Nephron (organoid): Measurements from ENCODE around the gene CCNB1IP1.
A peak's percentile ranks its signal among the peaks of the same experiment; 100 is the strongest.
"Not testable (repeated sequence)": the region's sequence is repeated elsewhere in the genome, so short reads cannot be mapped to it uniquely, and the experiment has no call there.

Experiments
- H3K27ac Mint-ChIP-seq, 3 experiments: 2 replicates each; pipeline ENCODE4 v1.8.0; 2020; ENCODE audit warnings: mixed read lengths in 3 of 3, mild to moderate bottlenecking in 2 of 3, moderate library complexity in 1 of 3
- H3K27me3 Mint-ChIP-seq: 2 replicates; pipeline ENCODE4 v1.8.0; 2021; ENCODE audit warnings: low read depth, mild to moderate bottlenecking, moderate library complexity, mixed read lengths
- H3K36me3 Mint-ChIP-seq: 2 replicates; pipeline ENCODE4 v1.8.0; 2020; ENCODE audit warnings: low read depth, mixed read lengths
- H3K4me1 Mint-ChIP-seq: 2 replicates; pipeline ENCODE4 v1.8.0; 2020; ENCODE audit warnings: mixed read lengths
- H3K4me3 Mint-ChIP-seq, 3 experiments: 2 replicates each; pipeline ENCODE4 v1.8.0; 2020; ENCODE audit warnings: mild to moderate bottlenecking in 3 of 3, mixed read lengths in 3 of 3, moderate library complexity in 2 of 3
- H3K9me3 Mint-ChIP-seq: 2 replicates; pipeline ENCODE4 v1.8.0; 2020; ENCODE audit warnings: mixed read lengths
- CTCF ChIP-seq, 3 experiments: fragments of 200-600 bp; sonication (generic); IDR thresholded peaks; one replicate each; pipeline ENCODE4 v1.5.0; 2021; ENCODE audit warnings: antibody characterized with exemption in 3 of 3; ENCODE audit not compliant: unreplicated experiment in 3 of 3

CCNB1IP1 gene

GRCh38 chr14:20343862-20344220 lies 10.8 kb upstream of the CCNB1IP1 start:
- peaks cover 3% of the 10 kb centered on the region for H3K27me3 Mint-ChIP-seq
- no peaks in the 10 kb centered on the region for H3K9me3 Mint-ChIP-seq
- H3K36me3 Mint-ChIP-seq, result peaks cover 23% of the 10 kb centered on the region
- H3K4me3 Mint-ChIP-seq, result peak overlapping the region; percentile 89 to 93 (median 89)
- peaks cover 6% of the 10 kb centered on the region for H3K4me1 Mint-ChIP-seq
- peak overlapping the region; percentile 88 to 99 (median 91) for H3K27ac Mint-ChIP-seq
- TF ChIP-seq CTCF (IDR thresholded peaks at IDR 0.05; ENCODE audit: unreplicated experiment in 3 of 3), result no peak

DNA sequence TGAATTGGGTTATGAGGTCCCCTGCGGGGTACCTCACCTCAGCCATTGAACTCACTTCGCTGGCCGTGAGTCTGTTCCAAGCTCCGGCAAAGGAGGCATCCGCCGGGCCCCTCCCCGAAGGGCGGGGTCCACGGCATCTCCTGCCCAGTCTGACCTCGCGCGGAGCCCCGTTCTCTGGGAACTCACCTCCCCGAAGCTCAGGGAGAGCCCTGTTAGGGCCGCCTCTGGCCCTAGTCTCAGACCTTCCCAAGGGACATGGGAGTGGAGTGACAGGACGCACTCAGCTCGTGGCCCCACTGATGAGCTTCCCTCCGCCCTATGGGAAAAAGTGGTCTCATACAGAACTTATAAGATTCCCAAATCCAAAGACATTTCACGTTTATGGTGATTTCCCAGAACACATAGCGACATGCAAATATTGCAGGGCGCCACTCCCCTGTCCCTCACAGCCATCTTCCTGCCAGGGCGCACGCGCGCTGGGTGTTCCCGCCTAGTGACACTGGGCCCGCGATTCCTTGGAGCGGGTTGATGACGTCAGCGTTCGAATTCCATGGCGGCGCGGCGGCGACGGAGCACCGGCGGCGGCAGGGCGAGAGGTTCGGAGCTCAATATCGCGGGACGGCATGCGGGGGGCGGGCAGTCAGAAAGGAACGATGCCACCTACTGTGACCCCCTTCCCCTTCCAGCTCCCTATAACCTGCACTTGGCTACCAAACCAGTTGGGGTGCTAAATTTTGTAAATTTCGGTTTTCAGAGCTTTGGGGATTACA lies 10.2 kb upstream of the CCNB1IP1 start, which contains the start of gene PARP2:
TSS of gene PARP2 (plus strand) at position 544 of the 770 bp plus-strand sequence. CDS start at position 551, 7 bp downstream.
- TF ChIP-seq CTCF (IDR thresholded peaks at IDR 0.05; ENCODE audit: unreplicated experiment in 3 of 3), result no peak

GRCh38 chr14:20341646-20342045 lies 8.6 kb upstream of the CCNB1IP1 start:
- no peak for TF ChIP-seq CTCF (IDR thresholded peaks at IDR 0.05; ENCODE audit: unreplicated experiment in 3 of 3)
- Mint-ChIP-seq H3K36me3 (peaks cover 14% of the 10 kb centered on the region), H3K27me3 (peaks cover 4% of the 10 kb centered on the region), H3K27ac (peak overlapping the region in 1 of 3 experiments; percentile 99), H3K9me3 (no peaks in the 10 kb centered on the region), H3K4me3 (peak overlapping the region; percentile 89 to 93 (median 89)), H3K4me1 (peaks cover 6% of the 10 kb centered on the region)

More for the DNA sequence above, 10.2 kb upstream of the CCNB1IP1 start, which contains the start of gene PARP2:
- Mint-ChIP-seq H3K4me3 (peak within 1 kb of the TSS; percentile 89 to 93 (median 89)), H3K27me3 (peaks cover 4% of the 10 kb centered on the region), H3K36me3 (peaks cover 20% of the 10 kb centered on the region), H3K27ac (peak within 1 kb of the TSS; percentile 88 to 99 (median 91)), H3K4me1 (peaks cover 6% of the 10 kb centered on the region), H3K9me3 (no peaks in the 10 kb centered on the region)

DNA sequence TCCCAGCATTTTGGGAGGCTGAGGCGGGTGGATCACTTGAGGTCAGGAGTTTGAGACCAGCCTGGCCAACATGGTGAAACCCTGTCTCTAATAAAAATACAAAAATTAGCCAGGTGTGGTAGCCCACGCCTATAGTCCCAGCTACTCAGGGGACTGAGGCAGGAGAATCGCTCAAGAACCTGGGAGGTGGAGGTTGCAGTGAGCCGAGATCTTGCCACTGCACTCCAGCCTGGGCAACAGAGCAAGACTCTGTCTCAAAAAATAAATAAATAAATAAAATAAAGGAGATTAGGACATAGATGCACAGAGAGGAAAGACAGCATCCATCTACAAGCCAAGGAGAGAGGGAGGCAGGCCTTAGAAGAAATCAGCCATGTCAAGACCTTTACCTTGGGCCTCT lies 8.0 kb upstream of the CCNB1IP1 start:
- Mint-ChIP-seq H3K4me3 (peak overlapping the region; percentile 35 to 71 (median 54)), H3K36me3 (peaks cover 10% of the 10 kb centered on the region), H3K27ac (peak overlapping the region in 1 of 3 experiments; percentile 37)
- H3K4me1 Mint-ChIP-seq, H3K27me3 Mint-ChIP-seq, H3K9me3 Mint-ChIP-seq: not testable (repeated sequence)

- Mint-ChIP-seq H3K9me3 (no peaks in the 10 kb centered on the region), H3K4me1 (peaks cover 31% of the 10 kb centered on the region), H3K4me3 (no peak overlapping the region), H3K27me3 (peaks cover 3% of the 10 kb centered on the region), H3K36me3 (no peaks in the 10 kb centered on the region), H3K27ac (no peak overlapping the region)
- TF ChIP-seq CTCF (IDR thresholded peaks at IDR 0.05; ENCODE audit: unreplicated experiment in 3 of 3), result no peak
These were observed 938 bp upstream of the CCNB1IP1 start for GRCh38 chr14:20334017-20334416.

GRCh38 chr14:20333494-20333841 lies 389 bp upstream of the CCNB1IP1 start:
- H3K36me3 Mint-ChIP-seq, result no peaks in the 10 kb centered on the region
- H3K27ac Mint-ChIP-seq, result peak overlapping the region; percentile 84 to 96 (median 93)
- no peak for TF ChIP-seq CTCF (IDR thresholded peaks at IDR 0.05; ENCODE audit: unreplicated experiment in 3 of 3)
- H3K4me1 Mint-ChIP-seq, result peaks cover 31% of the 10 kb centered on the region
- H3K27me3 Mint-ChIP-seq, result no peaks in the 10 kb centered on the region
- peak overlapping the region; percentile 90 to 97 (median 95) for H3K4me3 Mint-ChIP-seq
- H3K9me3 Mint-ChIP-seq, result no peaks in the 10 kb centered on the region
